Suppressor macrophage (primary cell): ENCODE measurements around the gene SPDYC.
A peak's percentile ranks its signal among the peaks of the same experiment; 100 is the strongest.

Experiments used
- DNase-seq, 4 experiments: peaks; one replicate each; pipeline ENCODE4 v3.0.0-alpha.2; 2020 to 2022
- total RNA-seq, 17 experiments: gene quantifications; one replicate each; lab custom pipeline; 2026; ENCODE audit warnings: mixed read lengths in 6 of 17, inconsistent platforms in 3 of 17; lab: John Stamatoyannopoulos, UW

The SPDYC gene
- total RNA-seq, result 0 to 1.3 (median 0) reads per million in 17 experiments

GRCh38 chr11:65170058-65170534 lies at the start of gene SPDYC:
Gene SPDYC (plus strand): TSS chr11:65170233. CDS start chr11:65171358, 1,125 bp downstream.
- no peak for DNase-seq

GRCh38 chr11:65120831-65121230 lies 49.2 kb upstream of the SPDYC start:
- no peak for DNase-seq

GRCh38 chr11:65121447-65121864 lies 48.6 kb upstream of the SPDYC start:
- DNase-seq, result peak; percentile 44 to 60 (median 46)

GRCh38 chr11:65121865-65122696 lies 48.0 kb upstream of the SPDYC start, which contains the start of the genes FAU and MRPL49:
Gene FAU (minus strand): TSS chr11:65122134. CDS start chr11:65121813, 321 bp downstream.
Gene MRPL49 (plus strand): TSS chr11:65122321. CDS start chr11:65122347, 26 bp downstream.
- peak; percentile 99 for DNase-seq

- DNase-seq, result no peak
Observed at GRCh38 chr11:65124480-65125196, 45.4 kb upstream of the SPDYC start.

- no peak for DNase-seq
Observed at GRCh38 chr11:65125197-65126056, 44.6 kb upstream of the SPDYC start.

GRCh38 chr11:65126624-65127274 lies 43.3 kb upstream of the SPDYC start:
- peak in 1 of 4 experiments; percentile 4 for DNase-seq

- DNase-seq, result no peak
Observed at GRCh38 chr11:65127473-65128181, 42.4 kb upstream of the SPDYC start.

GRCh38 chr11:65128182-65129145 lies 41.6 kb upstream of the SPDYC start:
- peak in 1 of 4 experiments; percentile 1 for DNase-seq

- DNase-seq, result peak in 1 of 4 experiments; percentile 1
Observed at GRCh38 chr11:65129649-65130441, 40.2 kb upstream of the SPDYC start.

- DNase-seq, result peak in 1 of 4 experiments; percentile 1
Observed at GRCh38 chr11:65130631-65131416, 39.2 kb upstream of the SPDYC start.

- no peak for DNase-seq
Observed at GRCh38 chr11:65131417-65131776, 38.6 kb upstream of the SPDYC start.

GRCh38 chr11:65131895-65132237 lies 38.2 kb upstream of the SPDYC start:
- no peak for DNase-seq

GRCh38 chr11:65132238-65132987 lies 37.6 kb upstream of the SPDYC start:
- peak in 1 of 4 experiments; percentile 1 for DNase-seq

- peak in 3 of 4 experiments; percentile 51 to 68 (median 66) for DNase-seq
Observed at GRCh38 chr11:65132988-65133700, 36.9 kb upstream of the SPDYC start.

- DNase-seq, result peak in 2 of 4 experiments; percentile 20 to 23
Observed at GRCh38 chr11:65133724-65134123, 36.3 kb upstream of the SPDYC start.
